GM12874 (cell line): Measurements from ENCODE around the gene VWA3B.

Source experiments
- CTCF ChIP-seq: IDR thresholded peaks from 2 replicates; pipeline ENCODE4 v1.5.1; 2011; ENCODE audit warnings: low read depth, mild to moderate bottlenecking, control low read depth, low read length, moderate library complexity; ENCODE audit not compliant: insufficient read depth

VWA3B gene

GRCh38 chr2:98282109-98282508 is 195.1 kb downstream of the VWA3B start:
- no peak for TF ChIP-seq CTCF

- no peak for TF ChIP-seq CTCF
Measured at GRCh38 chr2:98293030-98293429, 206.1 kb downstream of the VWA3B start.

GRCh38 chr2:98293931-98294687 is 207.1 kb downstream of the VWA3B start:
- TF ChIP-seq CTCF: no peak

GRCh38 chr2:98294711-98295110 is 207.7 kb downstream of the VWA3B start:
- TF ChIP-seq CTCF: no peak

GRCh38 chr2:98295275-98295674 is 208.3 kb downstream of the VWA3B start:
- no peak for TF ChIP-seq CTCF

GRCh38 chr2:98295721-98296414 is 208.9 kb downstream of the VWA3B start:
- TF ChIP-seq CTCF: no peak

- TF ChIP-seq CTCF: no peak
Measured at GRCh38 chr2:98296440-98296839, 209.5 kb downstream of the VWA3B start.
